Measurements from ENCODE around the gene FCER2.

The FCER2 gene

DNA sequence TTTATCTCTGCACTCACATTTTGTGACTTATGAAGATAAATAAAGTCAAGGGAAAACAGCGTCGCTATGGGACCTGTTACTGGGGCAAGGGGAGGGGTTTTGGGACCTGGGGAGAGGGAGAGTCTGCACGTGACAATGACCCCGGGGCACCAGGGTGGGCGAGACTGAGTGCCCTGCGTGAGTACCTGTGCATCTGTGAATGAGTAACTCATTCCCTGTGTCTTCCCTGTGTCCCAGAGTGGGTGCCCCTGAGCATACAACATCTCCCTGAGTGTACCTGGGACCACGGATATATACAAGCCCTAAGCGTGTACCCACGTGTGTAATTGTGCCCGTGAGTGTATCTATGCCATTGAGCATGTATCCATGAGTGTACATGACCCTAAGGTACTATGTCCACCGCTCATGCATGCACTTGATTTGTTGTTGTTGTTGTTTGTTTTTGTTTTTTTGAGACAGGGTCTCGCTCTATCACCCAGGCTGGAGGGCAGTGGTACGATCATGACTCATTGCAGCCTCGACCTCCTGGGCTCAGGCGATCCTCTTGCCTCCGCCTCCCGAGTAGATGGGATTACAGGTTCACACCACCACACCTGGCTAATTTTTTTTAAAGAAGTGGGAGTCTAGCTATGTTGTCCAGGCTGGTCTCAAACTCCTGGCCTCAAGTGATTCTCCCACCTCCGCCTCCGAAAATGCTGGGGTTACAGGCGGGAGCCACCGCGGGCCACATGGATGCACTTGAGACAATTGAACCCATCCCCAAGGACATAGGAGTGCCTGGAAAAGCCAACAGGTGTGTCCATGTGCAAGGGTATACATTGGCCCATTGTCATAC, 21.9 kb downstream of the FCER2 start:
- DNase-seq (ENCODE audit: low spot score): no peak

DNA sequence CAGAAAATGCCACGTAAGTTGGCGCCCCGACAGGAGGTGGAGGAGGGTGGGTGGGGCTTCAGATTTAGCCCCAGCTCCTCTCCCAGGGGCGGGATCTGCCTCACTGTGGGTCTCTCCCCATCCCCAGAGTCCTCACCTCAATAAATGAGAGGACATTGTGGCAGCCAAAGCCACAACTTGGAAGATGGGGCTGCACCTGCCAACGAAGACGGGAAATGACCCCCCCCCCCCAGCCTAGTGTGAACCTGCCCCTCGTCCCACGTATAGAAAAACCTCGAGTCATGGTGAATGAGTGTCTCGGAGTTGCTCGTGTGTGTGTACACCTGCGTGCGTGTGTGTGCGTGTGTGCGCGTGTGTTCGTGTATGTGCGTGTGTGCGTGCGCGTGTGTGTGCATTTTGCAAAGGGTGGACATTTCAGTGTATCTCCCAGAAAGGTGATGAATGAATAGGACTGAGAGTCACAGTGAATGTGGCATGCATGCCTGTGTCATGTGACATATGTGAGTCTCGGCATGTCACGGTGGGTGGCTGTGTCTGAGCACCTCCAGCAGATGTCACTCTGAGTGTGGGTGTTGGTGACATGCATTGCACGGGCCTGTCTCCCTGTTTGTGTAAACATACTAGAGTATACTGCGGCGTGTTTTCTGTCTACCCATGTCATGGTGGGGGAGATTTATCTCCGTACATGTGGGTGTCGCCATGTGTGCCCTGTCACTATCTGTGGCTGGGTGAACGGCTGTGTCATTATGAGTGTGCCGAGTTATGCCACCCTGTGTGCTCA, 22.8 kb downstream of the FCER2 start:
- DNase-seq (ENCODE audit: low spot score): peak; percentile 42

DNA sequence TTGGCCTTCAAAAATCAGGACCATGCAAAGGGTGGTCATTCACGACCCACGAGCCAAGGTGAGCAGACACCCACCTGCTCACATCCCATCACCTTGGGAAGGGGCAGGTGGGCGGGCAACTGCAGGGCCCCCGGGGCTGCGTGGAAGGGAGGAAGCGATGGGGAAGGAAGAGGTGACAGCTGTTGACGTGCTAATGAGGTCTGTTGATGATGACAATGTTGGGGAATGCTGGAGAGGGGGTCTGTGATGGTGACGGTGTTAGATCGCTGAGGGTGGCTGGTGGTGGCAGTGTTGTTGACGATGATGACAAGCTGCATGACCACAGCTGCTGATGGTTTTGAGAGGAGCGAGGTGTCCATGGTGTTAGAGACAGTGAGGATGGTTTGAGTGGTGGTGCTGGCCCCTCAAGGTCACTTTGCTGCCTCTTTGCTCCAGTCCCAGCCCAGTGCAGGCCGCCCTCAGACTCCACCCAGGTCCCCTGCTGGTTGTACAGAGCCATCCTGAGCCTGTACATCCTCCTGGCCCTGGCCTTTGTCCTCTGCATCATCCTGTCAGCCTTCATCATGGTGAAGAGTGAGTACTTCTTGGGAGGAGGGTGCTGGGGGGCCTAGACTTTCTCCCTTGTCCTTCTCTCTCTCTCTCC, 24.1 kb downstream of the FCER2 start:
- DNase-seq (ENCODE audit: low spot score): no peak

DNA sequence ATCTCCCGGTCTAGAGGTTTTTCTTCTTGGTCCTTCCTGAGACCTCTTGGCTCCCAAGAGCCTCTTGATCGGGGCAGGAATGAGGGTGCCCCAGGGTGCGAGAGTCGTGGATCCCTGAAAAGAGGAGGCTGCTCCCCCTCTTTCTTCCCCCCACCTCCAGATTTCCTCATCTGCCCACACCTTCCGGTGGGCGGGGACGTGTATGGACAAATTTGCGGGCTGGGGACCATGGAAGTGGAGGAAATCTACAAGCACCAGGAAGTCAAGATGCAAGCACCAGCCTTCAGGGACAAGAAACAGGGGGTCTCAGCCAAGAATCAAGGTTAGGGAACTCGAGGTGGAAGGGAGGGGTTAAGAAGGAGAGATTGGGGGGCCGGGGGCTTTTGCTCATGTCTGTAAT, 25.1 kb downstream of the FCER2 start, which contains the start of gene MCEMP1:
Gene MCEMP1 (plus strand): TSS at position 237 of the 400 bp plus-strand sequence. CDS start 31 bp downstream, at position 268.
- no peak for DNase-seq (ENCODE audit: low spot score)

DNA sequence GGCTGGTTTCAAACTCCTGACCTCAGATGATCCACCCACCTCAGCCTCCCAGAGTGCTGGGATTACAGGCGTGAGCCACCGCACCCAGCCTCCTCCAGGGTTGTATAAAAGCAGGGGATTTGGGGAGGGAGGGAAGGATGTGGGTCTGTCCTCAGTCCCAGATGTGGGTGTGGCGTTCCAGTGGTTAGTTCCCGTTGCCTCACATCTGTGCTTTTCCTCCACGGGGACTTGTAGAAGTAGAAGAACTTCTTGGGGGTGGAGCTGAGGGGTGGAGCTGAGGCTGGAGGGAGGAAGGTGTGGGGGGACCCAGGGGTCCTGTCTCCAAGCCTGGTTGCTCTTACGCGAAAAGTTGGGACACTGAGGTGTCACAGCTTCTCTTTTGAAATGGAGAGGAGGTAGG, 25.6 kb downstream of the FCER2 start:
- DNase-seq (ENCODE audit: low spot score): no peak

DNA sequence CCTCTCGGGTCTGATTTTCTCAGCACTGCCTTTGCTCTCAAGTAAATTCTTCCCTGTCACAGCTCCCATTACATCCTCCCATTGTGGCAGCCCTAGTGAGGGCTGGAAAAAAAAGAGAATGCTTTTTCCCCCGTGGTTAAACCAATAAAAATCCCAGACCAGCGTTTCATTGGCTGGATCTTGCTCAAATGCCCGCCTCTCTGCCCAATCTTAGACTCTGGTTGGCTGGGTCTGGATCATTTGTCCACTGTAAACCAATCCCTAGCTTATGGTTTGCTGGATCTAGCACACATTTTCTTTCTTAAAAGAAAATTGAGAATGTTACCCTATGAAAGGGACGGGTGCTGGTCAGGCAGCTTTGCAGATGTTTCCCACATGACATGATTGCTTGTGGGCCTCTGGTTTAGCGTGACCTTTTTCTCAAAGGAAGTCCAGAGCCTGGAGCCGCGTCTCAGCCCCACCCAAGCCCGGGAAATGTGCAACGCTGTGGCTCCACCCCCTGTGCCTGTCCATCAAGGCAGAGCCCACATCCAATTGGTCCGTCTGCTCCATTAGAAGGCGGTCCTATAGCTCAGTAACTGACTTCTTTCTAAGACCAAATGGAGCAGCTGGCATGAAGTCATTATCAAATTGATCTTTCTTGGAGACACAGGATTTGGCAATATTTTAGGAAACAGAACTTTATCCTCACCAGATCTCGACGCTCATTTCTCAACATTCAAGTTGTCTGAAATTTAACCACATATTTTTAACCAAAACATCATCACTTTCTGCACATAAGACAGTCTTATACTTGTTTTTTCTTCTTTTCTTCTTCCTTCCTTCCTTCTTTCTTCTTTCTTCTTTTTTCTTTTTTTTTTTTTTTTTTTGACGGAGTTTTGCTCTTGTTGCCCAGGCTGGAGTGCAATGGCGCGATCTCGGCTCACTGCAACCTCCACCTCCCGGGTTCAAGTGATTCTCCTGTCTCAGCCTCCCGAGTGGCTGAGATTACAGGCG, 27.6 kb downstream of the FCER2 start:
- peak; percentile 62 for DNase-seq (ENCODE audit: low spot score)

DNA sequence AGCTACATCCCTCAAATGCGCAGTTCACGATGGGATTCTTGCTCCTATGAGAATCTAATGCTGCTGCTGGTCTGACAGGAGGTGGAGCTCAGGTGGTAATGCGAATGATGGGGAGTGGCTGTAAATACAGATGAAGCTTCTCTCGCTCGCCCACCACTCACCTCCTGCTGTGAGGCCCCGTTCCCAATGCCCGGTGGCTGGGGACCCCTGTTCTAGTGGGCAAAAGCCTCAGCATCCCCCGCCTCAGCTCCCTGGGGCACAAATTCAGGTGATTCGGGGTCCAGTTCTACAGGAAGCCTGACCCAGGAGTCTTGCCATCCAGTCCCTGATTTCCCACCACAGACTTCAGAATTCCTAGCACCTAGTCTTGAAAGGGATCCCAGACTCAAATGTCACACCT, 29.4 kb downstream of the FCER2 start:
- DNase-seq (ENCODE audit: low spot score): no peak

DNA sequence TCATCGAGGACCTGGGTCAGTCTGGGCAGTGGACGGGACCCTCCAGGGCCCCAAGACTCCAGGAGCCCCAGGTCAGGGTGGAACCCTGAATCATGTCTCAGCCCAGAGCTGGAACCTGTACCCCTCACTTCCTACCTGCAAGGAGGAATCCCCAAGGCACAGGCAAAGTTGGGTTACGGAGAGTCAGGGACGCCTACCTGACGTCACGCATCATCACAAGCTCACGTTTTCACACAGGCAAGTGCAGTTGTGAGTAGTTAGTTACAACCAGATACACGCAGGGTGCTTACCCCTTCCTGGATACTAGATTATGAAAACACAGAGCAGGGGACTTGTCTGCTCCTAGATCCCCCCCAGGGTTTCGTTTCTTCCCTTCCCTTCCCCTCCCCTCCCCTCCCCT, 31.1 kb downstream of the FCER2 start:
- DNase-seq (ENCODE audit: low spot score): no peak

DNA sequence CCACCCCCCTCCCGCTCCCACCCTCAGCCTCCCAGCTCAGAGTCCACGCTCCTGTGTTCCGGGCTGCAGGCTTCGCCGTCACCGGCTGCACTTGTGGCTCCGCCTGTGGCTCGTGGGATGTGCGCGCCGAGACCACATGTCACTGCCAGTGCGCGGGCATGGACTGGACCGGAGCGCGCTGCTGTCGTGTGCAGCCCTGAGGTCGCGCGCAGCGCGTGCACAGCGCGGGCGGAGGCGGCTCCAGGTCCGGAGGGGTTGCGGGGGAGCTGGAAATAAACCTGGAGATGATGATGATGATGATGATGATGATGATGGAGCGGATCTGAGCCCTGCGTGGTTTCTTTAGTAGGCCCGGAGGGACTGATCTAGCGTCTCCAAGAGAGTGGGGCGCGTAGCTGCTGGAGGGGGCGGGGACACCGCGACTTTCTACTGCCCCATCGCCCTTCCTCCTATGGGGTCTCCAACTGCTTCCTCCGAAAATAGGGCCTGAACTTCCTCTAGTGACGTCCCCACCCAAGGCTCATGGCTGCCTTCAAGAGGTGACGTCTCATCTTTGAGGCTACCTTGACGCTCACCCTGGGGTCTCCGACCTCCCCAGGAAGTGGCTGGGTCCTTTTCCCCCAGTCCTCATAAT, 31.7 kb downstream of the FCER2 start:
- no peak for DNase-seq (ENCODE audit: low spot score)

DNA sequence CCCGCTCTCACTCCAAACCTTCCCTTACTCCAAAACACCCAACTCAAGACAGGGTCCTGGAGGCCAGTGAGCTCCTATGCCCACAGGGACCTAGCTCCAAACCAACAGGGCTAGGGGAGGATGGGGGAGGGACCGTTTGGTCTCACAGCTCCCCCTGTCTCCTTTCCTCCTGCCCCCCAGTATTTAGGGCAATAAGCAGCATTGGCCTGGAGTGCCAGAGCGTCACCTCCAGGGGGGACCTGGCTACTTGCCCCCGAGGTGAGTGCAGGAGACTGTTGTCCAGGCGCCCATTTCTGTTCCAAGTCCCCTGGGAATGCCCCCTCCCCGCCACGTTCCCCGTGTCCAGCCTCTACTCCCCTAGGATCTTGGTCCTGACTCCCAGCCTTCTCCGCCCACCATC, 32.3 kb downstream of the FCER2 start:
- DNase-seq (ENCODE audit: low spot score): no peak

DNA sequence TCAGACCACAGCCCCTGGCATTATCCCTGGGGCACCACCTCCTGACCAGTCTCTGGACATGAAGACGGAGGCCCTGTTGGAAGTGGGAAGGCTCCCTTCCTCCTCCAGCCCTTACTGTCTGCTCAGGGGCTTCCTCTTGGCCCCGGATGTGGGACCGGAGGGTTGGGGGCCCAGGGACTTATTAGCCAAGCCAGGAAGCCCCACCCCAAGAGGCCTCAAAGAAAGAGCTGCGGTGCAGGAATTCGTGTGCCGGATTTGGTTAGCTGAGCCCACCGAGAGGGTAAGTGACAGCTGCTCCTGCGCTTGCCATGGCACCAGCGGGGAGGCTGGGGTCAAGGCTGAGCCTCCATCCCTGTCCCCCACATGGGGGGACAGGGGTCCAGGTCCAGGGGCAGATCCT, 33.1 kb downstream of the FCER2 start, which contains the start of gene RETN:
Gene RETN (plus strand): TSS at position 208 of the 400 bp plus-strand sequence. CDS start 278 bp downstream, outside the sequence.
- DNase-seq (ENCODE audit: low spot score): no peak

DNA sequence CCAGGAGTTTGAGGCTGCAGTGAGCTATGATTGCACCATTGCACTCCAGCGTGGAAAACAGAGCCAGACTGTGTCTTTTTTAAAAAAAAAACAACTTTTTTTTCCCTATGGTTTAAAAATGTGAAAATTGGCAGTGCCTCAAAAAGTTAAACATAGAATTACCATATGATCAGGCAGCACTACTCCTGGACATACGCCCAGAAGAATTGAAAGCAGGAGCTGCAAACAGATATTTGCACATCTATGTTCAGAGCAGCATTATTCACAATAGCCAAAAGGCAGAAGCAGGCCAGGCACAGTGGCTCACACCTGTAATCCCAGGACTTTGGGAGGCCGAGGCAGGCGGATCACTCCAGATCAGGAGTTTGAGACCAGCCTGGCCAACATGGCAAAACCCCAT, 36.9 kb downstream of the FCER2 start:
- no peak for DNase-seq (ENCODE audit: low spot score)

DNA sequence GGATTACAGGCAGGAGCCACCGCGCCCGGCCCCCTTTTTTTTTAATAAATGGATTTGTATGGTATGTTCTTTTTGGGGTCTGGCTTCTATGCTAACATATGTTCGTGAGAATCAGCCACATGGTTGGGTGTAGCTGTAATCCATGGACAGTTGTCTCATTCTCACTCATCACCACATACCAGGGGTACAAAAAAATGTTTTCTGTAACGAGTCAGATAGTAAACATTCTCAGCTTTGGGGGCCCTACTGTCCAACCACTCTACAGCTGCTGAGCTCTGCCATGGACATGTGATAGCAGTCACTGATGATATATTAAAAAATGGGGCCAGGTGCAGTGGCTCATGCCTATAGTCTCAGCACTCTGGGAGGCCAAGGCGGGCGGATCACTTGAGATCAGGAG, 38.2 kb downstream of the FCER2 start:
- no peak for DNase-seq (ENCODE audit: low spot score)

DNA sequence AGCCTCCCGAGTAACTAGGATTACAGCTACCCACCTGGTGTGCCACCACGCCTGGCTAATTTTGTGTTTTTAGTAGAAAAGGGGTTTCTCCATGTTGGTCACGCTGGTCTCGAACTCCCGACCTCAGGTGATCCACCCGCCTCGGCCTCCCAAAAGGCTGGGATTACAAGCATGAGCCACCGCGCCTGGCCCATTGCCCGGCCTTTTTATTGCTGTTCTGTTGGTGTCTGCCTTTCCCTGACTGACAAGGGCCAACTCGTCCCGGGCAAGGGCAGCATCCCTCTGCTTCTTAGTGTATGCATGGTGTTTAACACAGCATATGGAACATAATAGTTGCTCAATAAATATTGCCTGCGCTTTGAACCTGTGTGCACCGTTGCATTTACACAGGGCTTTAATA, 39.3 kb downstream of the FCER2 start:
- no peak for DNase-seq (ENCODE audit: low spot score)

DNA sequence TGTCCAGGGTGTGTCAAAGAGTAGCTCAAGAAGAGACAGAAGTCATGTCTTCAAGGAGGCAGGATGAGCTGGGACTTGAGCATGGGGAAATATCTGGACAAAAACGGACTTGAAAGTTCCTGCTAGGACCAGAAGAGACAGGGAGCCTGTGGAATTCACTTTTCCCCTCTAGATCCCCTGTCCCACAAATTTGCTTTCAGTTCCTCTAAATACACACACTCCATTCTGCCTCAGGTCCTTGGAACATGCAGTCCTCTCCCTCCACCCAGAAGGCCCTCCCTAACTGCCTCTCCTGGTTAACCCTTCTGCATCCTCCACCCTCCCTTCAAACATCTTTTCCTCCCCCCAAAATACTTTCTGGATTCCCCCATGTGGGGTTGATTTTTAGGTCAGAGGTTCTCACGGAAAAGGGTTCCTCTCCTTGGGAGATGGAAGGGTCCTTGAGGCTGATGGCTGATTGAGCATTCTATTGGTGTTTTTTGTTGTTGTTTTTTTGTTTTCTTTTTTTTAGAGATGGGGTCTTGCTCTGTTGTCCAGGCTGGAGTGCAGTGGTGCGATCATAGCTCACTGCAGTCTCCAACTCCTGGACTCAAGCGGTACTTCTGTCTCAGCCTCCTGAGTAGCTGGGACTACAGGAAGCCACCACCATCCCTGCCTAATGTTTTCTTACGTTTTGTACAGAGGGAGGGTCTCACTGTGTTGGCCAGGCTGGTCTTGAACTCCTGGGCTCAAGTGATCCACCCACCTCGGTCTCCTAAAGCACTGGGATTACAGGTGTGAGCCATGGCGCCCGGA, 40.0 kb downstream of the FCER2 start:
- no peak for DNase-seq (ENCODE audit: low spot score)

DNA sequence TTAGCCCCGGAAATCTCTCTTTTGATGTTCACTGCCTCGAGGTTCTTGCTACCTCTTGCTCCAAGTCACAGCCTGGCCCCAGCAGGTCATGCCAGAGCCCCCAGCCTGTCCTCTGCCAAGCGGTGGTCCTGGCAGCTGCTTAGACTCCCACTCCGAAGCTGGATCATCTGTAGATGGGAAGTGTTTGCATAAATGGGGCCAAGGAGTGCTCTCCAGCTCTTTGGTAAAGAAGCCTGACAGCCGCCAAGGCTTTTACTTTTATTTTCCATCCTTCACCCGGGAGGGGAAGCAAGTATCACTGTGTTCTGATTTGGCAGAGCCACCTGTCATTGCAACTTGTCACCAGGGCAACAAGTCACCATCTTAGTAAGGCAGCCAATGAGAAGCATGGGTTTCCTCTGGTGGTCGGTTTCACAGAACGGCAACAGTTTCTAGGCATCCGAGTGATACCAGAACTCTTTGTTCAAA, 43.7 kb downstream of the FCER2 start:
- peak; percentile 46 for DNase-seq (ENCODE audit: low spot score)

DNA sequence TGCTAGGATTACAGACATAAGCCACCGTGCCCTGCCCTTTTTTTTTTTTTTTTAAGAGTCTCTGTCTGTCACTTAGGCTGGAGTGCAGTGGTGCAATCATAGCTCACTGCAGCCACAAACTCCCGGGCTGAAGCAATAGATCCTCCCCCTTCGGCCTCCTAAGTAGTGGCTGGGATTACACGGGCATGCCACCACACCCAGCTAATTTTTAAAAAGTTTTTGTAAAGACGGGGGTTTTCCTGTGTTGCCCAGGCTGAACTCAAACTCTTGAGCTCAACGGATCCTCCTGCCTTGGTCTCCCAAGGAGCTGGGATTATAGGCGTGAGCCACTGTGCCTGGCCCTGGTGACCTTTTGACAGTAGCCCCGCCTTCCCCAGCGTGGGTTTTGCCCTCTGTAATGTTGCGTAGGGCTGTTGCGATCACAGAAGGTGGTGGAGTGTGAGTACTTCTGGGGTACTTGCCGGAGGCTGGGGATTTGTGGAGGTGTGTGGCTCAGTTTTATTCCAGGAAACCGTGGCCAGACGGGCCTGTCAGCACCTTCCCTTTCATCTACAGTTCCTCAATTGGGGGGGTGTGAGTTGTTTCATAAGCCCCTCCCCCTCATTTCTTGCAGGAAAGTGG, 44.7 kb downstream of the FCER2 start:
- no peak for DNase-seq (ENCODE audit: low spot score)

DNA sequence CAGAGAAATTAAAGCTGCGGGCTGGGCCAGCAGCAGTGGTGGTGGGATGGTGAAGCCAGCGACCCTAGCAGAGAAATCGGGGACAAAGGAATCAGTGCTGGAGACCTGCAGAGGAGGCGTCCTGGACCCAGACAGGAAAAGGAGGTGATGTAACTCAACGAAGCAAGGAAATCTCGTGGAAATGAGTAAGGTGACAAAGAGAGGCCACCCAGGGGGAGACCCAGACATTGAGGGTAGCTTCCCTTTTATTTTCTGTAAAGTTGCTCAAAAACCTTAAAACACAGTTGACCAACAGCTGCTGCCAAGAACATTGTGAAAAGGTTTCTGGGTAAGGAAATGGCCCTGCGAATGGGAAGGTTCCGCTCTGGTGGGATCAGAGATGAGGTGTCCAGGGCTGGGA, 46.4 kb downstream of the FCER2 start:
- no peak for DNase-seq (ENCODE audit: low spot score)

DNA sequence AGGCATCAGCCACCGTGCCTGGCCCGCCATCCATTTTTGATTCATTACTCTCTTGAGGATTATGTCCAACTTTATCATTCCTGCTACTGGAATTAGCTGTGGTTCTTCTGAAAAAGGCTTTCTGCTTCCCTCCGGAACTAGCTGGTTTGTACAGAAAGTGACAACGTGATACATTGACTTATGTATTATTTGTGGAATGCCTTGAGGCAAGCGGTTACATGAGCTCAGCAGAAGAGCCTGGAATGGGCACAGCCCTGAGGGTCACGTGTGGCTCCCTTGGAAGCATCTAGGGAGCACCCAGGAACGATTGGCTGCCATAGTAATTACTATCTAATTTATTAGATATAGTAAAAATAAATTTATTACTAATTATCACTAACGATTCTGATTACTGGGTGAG, 47.5 kb downstream of the FCER2 start:
- no peak for DNase-seq (ENCODE audit: low spot score)
